Neural progenitor cell (in vitro differentiated cells): ENCODE data around the gene RXRA.

Source experiments
- CTCF ChIP-seq: fragments of 200-600 bp; sonication (generic); IDR thresholded peaks from 2 replicates; pipeline ENCODE4 v1.5.1; 2017; ENCODE audit warnings: antibody characterized with exemption, mild to moderate bottlenecking
- EZH2phosphoT487 ChIP-seq: fragments of 200-600 bp; sonication (generic); IDR thresholded peaks from 2 replicates; pipeline ENCODE4 v1.6.1; 2017; ENCODE audit warnings: antibody characterized with exemption

DNA sequence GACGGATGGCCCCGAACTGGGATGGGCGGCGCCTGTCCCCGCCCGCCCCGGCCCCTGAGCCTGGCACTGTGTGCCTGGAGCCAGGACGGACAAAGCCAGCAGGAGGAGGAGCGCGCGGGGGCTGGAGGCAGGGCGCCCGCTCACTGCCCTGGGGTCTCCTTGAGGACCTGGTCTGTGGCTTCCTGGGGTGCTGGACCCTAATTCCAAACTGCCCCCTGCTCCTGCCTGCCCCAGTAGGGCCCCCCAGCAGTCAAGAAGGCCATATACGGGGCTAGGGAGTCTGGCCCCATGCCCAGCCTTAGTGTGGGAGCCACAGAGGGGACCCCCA, 29.2 kb upstream of the RXRA start:
- no peak for TF ChIP-seq CTCF
- no peak for TF ChIP-seq EZH2phosphoT487
